ENCODE results near the gene GMPR.

DNA sequence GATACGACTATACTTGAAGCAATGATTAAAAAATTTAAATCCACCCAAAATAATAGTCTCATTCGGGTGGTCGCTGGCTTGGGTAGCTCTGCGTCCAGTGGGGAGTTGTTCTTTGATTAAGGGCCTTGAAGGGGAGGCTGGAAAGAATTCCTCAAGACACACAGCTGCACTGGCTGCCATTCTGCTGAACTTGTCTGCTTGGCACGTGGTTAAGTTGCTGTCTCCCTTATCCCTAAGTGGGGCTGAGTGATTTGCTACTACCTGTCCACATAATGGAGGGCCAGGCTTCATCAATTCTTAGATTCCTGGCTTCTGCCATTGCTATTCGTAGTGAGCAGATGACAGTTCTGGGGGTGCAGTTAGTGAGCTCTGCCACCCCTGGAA is 98.5 kb downstream of the GMPR start:
- TF ChIP-seq CTCF (conservative IDR thresholded peaks at IDR 0.05; ENCODE audit: low read length) = no peak
- TF ChIP-seq EZH2phosphoT487 (IDR thresholded peaks at IDR 0.05; ENCODE audit: borderline replicate concordance, low read depth, low read length) = no peak

All from OCI-LY7 (cell line).